HCT116 (cell line): ENCODE measurements around the gene ALDH7A1.

Source experiments
- CTCF ChIP-seq, 3 experiments: fragments of 200-600 bp in 1 of 3; sonication (generic) in 1 of 3; IDR thresholded peaks in 2 of 3; conservative IDR thresholded peaks in 1 of 3; 2 replicates each; pipeline ENCODE4 v1.5.1; 2012 to 2017; ENCODE audit warnings: low read depth in 2 of 3, low read length in 2 of 3, antibody characterized with exemption in 1 of 3, borderline replicate concordance in 1 of 3, control low read depth in 1 of 3, mild to moderate bottlenecking in 1 of 3, mixed read lengths in 1 of 3, mixed run types in 1 of 3, moderate library complexity in 1 of 3; ENCODE audit not compliant: insufficient read depth in 1 of 3
- JUND ChIP-seq: IDR thresholded peaks from 2 replicates; pipeline ENCODE4 v1.6.1; 2012

- no peak for TF ChIP-seq CTCF (IDR thresholded peaks at IDR 0.05 in 2 of 3, conservative IDR thresholded peaks at IDR 0.05 in 1 of 3; ENCODE audit: borderline replicate concordance in 1 of 3, insufficient read depth in 1 of 3, low read depth in 2 of 3, low read length in 2 of 3)
- TF ChIP-seq JUND, result no peak
These were observed 58.1 kb downstream of the ALDH7A1 start for GRCh38 chr5:126536874-126537273.
